Measurements from ENCODE around the gene SHC1. TPM values are rescaled to one million over a fixed set of nuclear protein-coding genes. Genes with fewer than 3 reads are reported as not detected.

Gene SHC1
- polyA plus RNA-seq, 1 experiment, result 653 TPM

DNA sequence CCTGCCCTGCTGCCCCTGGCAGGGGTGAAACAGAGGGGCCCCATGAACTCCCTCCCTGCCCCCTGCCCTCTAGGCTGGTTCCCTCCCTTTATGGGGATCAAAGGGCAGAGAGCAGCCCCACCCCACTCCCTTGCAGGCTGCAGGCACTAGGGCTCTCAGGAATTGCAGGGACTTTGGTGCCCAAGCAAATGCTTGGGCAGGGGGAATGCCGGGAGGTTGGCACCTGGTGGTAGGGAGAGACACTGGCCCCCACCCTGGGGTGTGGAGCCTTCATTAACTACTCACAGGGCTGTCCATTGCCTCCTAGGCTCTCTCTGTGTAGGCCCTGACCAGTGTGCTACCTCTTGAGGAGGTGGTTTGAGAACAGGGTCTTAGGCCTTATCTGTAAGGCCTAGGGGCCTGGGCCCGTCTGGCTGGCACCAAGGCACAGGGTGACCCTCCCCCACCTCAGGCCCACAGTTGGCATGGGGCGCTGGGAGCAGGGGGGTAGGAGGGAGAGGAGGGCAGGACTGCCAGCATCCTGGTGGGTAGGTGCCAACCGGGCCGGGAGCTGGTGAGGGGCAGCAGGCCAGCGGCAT lies 36.8 kb upstream of the SHC1 start:
- ChIA-PET POLR2A (no interaction called here), CTCF (interaction anchor here (1.2 to 8.3 kb wide), 3 partner anchors 10 to 167 kb away, joined by 3 to 74 read pairs (median 4); partner anchors contain the start of gene ADAM15)
- peaks cover 4% of the 10 kb centered on the region for H3K36me3 ChIP-seq (ENCODE audit: control insufficient read depth, insufficient read depth, low read length)
- DNase-seq (ENCODE audit: low read depth), result no peak
- H3K27me3 ChIP-seq (ENCODE audit: control insufficient read depth, insufficient read depth, low read length), result no peaks in the 10 kb centered on the region
- TF ChIP-seq, protein P1, sequence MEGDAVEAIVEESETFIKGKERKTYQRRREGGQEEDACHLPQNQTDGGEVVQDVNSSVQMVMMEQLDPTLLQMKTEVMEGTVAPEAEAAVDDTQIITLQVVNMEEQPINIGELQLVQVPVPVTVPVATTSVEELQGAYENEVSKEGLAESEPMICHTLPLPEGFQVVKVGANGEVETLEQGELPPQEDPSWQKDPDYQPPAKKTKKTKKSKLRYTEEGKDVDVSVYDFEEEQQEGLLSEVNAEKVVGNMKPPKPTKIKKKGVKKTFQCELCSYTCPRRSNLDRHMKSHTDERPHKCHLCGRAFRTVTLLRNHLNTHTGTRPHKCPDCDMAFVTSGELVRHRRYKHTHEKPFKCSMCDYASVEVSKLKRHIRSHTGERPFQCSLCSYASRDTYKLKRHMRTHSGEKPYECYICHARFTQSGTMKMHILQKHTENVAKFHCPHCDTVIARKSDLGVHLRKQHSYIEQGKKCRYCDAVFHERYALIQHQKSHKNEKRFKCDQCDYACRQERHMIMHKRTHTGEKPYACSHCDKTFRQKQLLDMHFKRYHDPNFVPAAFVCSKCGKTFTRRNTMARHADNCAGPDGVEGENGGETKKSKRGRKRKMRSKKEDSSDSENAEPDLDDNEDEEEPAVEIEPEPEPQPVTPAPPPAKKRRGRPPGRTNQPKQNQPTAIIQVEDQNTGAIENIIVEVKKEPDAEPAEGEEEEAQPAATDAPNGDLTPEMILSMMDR (IDR thresholded peaks at IDR 0.05; ENCODE audit: insufficient read depth, low read depth, low read length), result no peak
- no peak overlapping the region for H3K4me3 ChIP-seq (ENCODE audit: low read depth, low read length)

DNA sequence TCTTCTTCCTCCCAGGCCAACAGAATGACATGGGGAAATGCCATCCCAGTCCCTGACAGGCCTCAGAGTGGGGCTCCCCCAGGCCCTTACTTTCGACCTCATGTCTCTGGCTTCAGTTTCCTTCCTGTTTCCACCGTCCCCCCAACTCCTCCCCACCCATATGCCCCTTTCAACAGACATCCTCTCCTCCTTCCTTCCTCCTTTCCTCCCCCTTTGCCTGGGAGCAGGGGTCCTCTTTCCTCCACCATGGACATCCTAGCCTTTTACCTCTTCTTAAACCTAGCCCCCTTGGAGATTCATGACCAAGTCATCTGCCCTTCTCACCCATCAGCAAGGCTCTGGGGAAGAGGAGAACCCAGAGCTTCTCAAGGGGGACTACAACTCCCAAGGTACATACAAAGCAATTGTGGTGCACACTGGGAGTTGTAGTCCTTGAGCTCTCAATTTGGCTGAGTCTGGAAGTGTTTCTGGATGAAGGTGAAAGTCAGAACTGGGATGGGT lies 36.1 kb upstream of the SHC1 start:
- no peak overlapping the region for H3K4me3 ChIP-seq (ENCODE audit: low read depth, low read length)
- no peaks in the 10 kb centered on the region for H3K27me3 ChIP-seq (ENCODE audit: control insufficient read depth, insufficient read depth, low read length)
- CTCF ChIA-PET, result interaction anchor here (1.2 to 8.3 kb wide), 3 partner anchors 11 to 168 kb away, joined by 3 to 74 read pairs (median 4); partner anchors contain the start of gene ADAM15
- POLR2A ChIA-PET, result no interaction called here
- TF ChIP-seq, protein P1 (IDR thresholded peaks at IDR 0.05; ENCODE audit: insufficient read depth, low read depth, low read length), result no peak
- no peak for DNase-seq (ENCODE audit: low read depth)
- H3K36me3 ChIP-seq (ENCODE audit: control insufficient read depth, insufficient read depth, low read length), result peaks cover 4% of the 10 kb centered on the region

DNA sequence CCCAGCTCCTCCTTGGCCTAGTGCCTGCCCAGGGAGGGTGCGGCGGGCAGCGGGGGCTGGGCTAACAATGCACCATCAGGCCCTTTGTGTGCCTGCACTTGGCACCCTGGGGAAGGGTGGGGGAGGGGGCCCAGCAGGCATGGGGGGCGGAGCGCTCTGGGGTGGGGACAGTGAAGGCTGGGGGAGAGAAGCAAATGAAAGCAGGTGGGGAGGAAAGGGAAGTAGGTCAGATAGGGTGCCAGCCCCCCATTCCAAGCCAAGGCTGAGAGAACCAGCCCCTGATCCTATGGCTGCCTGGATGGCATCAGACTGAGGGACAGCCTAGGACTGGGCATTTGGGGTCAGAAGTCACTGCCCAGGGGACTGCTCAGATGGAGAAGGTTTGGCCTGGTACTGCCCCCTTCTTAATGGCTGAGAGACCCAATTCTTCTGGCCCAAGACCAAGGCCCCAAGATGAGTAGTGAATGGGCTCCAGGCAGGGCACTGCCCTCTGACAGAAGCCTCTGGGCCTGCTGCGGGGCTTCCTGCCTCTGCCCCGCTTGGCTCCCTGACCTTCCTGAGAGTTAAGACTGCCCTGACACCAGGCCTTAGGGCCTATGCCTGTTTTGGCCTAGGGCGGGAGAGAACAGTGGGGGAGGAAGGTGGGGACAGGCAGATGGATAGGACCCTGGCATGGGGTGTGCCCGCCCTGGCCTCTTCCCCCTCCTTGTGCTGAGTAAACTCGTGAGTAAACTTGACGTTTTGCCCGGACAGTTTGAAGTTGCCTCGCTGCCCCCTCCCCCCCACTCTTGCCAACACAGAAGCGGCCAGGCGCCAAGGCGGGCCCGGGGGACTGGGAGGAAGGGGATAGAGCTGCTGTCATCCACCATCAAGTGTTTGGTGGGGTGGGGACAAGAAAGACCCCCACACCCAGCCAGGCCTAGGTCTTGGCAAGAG lies 34.8 kb upstream of the SHC1 start:
- Histone ChIP-seq H3K27me3 (ENCODE audit: control insufficient read depth, insufficient read depth, low read length) (no peaks in the 10 kb centered on the region), H3K36me3 (ENCODE audit: control insufficient read depth, insufficient read depth, low read length) (peaks cover 2% of the 10 kb centered on the region), H3K4me3 (ENCODE audit: low read depth, low read length) (no peak overlapping the region)
- TF ChIP-seq, protein P1 (IDR thresholded peaks at IDR 0.05; ENCODE audit: insufficient read depth, low read depth, low read length), result no peak
- DNase-seq (ENCODE audit: low read depth), result no peak
- POLR2A ChIA-PET, result no interaction called here
- CTCF ChIA-PET, result interaction anchor here (1.4 to 8.3 kb wide), 2 partner anchors 12 to 80 kb away, joined by 4 to 74 read pairs; no protein-coding TSS in a partner anchor

DNA sequence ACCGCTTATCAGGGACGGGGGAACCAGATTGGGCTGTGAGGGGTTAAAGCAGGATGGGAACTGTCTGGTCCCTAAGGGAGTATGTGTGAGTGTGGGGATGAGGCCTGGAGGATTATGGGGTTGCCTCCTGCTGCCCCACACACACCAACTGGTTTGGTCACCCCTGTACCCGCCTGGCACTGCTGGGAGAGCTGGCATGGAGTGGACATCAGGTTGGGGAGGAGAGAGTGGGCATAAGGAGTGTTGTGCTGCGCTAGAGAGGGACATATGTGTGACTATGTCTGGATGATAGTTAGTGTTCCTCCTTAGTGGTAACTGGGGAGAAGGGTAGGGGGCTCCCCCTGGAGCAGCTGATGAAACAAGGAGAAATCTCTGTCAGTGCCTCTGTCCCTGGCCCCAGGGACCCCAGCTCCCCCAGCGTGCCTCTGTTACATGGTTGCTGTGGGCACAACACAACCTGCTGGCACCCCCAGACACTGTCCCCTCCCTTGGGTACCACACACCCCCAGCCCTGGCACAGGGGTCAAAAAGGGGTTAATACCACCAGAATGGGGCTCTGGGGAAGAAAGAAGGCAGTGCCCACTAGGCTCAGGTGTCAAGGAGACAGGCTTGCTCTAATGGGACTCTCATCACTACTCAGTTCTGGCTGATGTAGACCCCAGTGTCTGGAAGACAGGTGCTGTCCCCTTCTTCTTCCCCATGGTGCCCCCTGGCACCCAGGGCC lies 34.0 kb upstream of the SHC1 start:
- H3K27me3 ChIP-seq (ENCODE audit: control insufficient read depth, insufficient read depth, low read length), result no peaks in the 10 kb centered on the region
- TF ChIP-seq, protein P1 (IDR thresholded peaks at IDR 0.05; ENCODE audit: insufficient read depth, low read depth, low read length), result no peak
- peaks cover 2% of the 10 kb centered on the region for H3K36me3 ChIP-seq (ENCODE audit: control insufficient read depth, insufficient read depth, low read length)
- POLR2A ChIA-PET, result no interaction called here
- CTCF ChIA-PET, result interaction anchor here (1.4 to 8.3 kb wide), 3 partner anchors 13 to 81 kb away, joined by 4 to 74 read pairs (median 4); no protein-coding TSS in a partner anchor
- H3K4me3 ChIP-seq (ENCODE audit: low read depth, low read length), result peak overlapping the region; percentile 94
- DNase-seq (ENCODE audit: low read depth), result no peak

Measured in BJ (cell line).